Right cardiac atrium (tissue), 5 donors: ENCODE measurements around the gene SKA2. TPM values are rescaled to one million over a fixed set of nuclear protein-coding genes. Genes with fewer than 3 reads are reported as not detected.

Experiments
- ATAC-seq, 2 donors: fragments of 200-7000 bp; cut with Tn5 transposase; one replicate each; pipeline versions ENCODE4 v1.8.0 to v1.9.1; 2020; ENCODE audit warnings: moderate library complexity in 2 of 2, mild to moderate bottlenecking in 1 of 2
- DNase-seq, 3 donors: peaks; one replicate each; pipeline ENCODE4 v3.0.0-alpha.2; 2020
- H3K27ac ChIP-seq: one replicate; pipeline ENCODE4 v1.5.1; 2013; ENCODE audit warnings: mild to moderate bottlenecking, low read length, control low read depth, moderate library complexity
- H3K27me3 ChIP-seq: one replicate; pipeline ENCODE4 v1.6.1; 2013; ENCODE audit not compliant: control insufficient read depth, insufficient read depth
- H3K4me1 ChIP-seq: one replicate; pipeline ENCODE4 v1.6.1; 2013; ENCODE audit warnings: low read length; ENCODE audit not compliant: control insufficient read depth, insufficient read depth
- H3K4me3 ChIP-seq: one replicate; pipeline ENCODE4 v1.5.1; 2013; ENCODE audit warnings: low read length, control low read depth
- H3K9me3 ChIP-seq: one replicate; pipeline ENCODE4 v1.6.1; 2013; ENCODE audit warnings: low read length; ENCODE audit not compliant: control insufficient read depth
- WGBS: extraction: QIAGEN DNeasy Blood & Tissue Kit; methylation state at CpG from one replicate; pipeline ENCODE4 v1.1.7; 2013; 5-methylcytosine and 5-hydroxymethylcytosine counted together
- intact Hi-C, 4 donors: fragments of 100-400 bp; cut with DNase I; formaldehyde crosslinking; loops; one replicate each; pipeline versions ENCODE4 v1.11.0 to v1.14.0; 2022 to 2023
- microRNA-seq, 2 donors: library from miRNA; unstranded; fragments of <30 nt; microRNA quantifications; one replicate each; pipeline ENCODE4 v1.2.0, GENCODE V29; 2020 to 2021
- polyA plus RNA-seq: library from polyadenylated mRNA; stranded (reverse); fragments of 200-250 nt; gene quantifications from one replicate; pipeline ENCODE4 v1.2.3, GENCODE V29; 2013
- total RNA-seq, 4 donors: library from RNA; stranded (reverse); fragmentation: NEBNext Ultra II Directional; extraction: Animal tissue kit (Norgen Biotek cat#: 25700); gene quantifications; one replicate each; pipeline ENCODE4 v1.2.1, GENCODE V29; 2021
- donor health status: healthy with polysubstance abuse.
- donor health status: DM: no; HTN: yes; CAD: no.
- donor health status: DM: no; HTN: no; CAD: no.
- donor health status: DM: no; HTN: yes; CAD: no; lungs with severe emphysema.
- donor health status: DM: yes; HTN: yes; CAD: no.

Gene SKA2
- total and polyA plus RNA-seq, 5 donors = 29.9 to 44.5 (median 33.1) TPM

- Histone ChIP-seq H3K9me3 (no peaks in the 10 kb centered on the region), H3K4me1 (no peaks in the 10 kb centered on the region), H3K4me3 (no peak overlapping the region), H3K27me3 (no peaks in the 10 kb centered on the region), H3K27ac (no peak overlapping the region)
- DNase-seq (no peak), ATAC-seq (no peak)
- WGBS = 89% methylated on average over 2 of the region's 2 CpGs
- intact Hi-C loops = no loop called here
These were observed 87.6 kb downstream of the SKA2 start for GRCh38 chr17:59067340-59067739.

GRCh38 chr17:59062509-59062908 lies 92.5 kb downstream of the SKA2 start:
- H3K9me3 ChIP-seq = no peaks in the 10 kb centered on the region
- no peak overlapping the region for H3K27ac ChIP-seq
- 96% methylated on average over 2 of the region's 2 CpGs for WGBS
- H3K4me3 ChIP-seq = no peak overlapping the region
- no peaks in the 10 kb centered on the region for H3K4me1 ChIP-seq
- H3K27me3 ChIP-seq = no peaks in the 10 kb centered on the region
- ATAC-seq (no peak), DNase-seq (no peak)
- intact Hi-C loops = no loop called here

Small RNAs within 50 kb of the gene (microRNA-seq; reads per million reads assigned to microRNA genes)
- gene MIR301A = 86.6 to 263 reads per million in 2 donors
- gene MIR454 = 1,192 to 2,039 reads per million in 2 donors

Other genes with a start within 250 kb of the SKA2 start
- gene TRIM37, start 48.3 kb downstream of the SKA2 start, total RNA-seq = 10 to 100 TPM; 17.0 to 18.0 (median 17.9) TPM
- gene TRIM37, start 48.3 kb downstream of the SKA2 start, polyA plus RNA-seq = 6.5 TPM
- 1 to 10 TPM; 1.2 to 2.3 (median 1.9) TPM for gene PRR11, start 560 bp upstream of the SKA2 start, total RNA-seq
- gene PRR11, start 560 bp upstream of the SKA2 start, polyA plus RNA-seq = 0.38 TPM
- gene SMG8, start 54.8 kb upstream of the SKA2 start, total RNA-seq = 10 to 100 TPM in 2 of 4 donors, 1 to 10 TPM in 2; 9.2 to 11.5 (median 10.1) TPM
- 4.9 TPM for gene SMG8, start 54.8 kb upstream of the SKA2 start, polyA plus RNA-seq
- gene GDPD1, start 65.3 kb upstream of the SKA2 start, total RNA-seq = 1 to 10 TPM; 2.7 to 5.2 (median 3.2) TPM
- 2.4 TPM for gene GDPD1, start 65.3 kb upstream of the SKA2 start, polyA plus RNA-seq
- 10 to 100 TPM; 14.5 to 33.9 (median 23.2) TPM for gene YPEL2, start 176.5 kb upstream of the SKA2 start, total RNA-seq
- 12.5 TPM for gene YPEL2, start 176.5 kb upstream of the SKA2 start, polyA plus RNA-seq